ENCODE data around the gene PKP3.

The PKP3 gene

GRCh38 chr11:417652-418342, 23.8 kb downstream of the PKP3 start:
- DNase-seq (ENCODE audit: low read depth): no peak
- TF ChIP-seq CTCF (IDR thresholded peaks at IDR 0.05; ENCODE audit: control insufficient read depth, insufficient read depth, low read depth, low read length, missing control alignments): no peak
- H3K4me3 ChIP-seq (ENCODE audit: control insufficient read depth, low read depth, low read length): no peak overlapping the region

DNA sequence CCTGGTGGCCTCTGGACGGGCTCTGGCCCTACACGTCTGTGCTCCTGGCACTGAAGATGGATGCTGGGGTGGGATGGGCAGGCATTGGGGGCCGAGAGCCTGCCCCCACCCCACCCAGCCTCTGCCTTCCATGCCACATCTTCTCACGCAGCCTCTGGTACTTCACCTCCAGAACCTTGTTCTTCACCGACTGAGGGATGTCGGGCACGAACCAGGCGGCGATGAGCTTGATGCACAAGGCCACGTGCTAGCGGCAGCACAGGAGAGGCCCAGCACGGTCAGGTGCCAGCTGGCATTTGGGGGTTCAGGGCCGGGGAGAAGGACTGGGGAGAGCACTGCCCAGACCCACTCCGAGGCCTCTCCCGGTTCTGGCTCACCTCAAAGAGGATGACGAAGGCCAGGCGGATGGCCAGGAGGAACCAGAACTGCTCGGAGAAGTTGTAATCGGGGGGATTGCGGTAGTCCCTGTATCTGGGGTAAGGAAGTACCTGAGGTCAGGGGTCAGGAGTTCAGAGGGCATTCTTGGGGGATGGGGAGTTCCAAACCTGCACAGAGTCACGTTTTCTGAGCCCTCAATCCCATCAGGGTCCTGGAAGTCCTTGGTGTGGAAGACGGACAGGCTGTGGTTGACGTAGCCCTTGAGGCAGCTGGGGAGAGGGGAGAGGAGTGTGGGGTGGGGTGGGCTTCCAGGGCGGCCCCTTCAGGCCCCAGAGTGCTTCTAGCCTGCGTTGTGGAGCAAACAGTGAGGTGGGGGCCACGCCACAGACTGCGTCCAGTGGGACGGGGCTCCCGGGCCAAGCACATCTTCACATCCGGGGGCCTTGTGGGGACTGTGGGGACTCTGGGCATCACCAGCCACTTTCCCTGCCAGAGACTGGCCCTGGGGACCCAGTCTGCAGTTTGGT, 24.6 kb downstream of the PKP3 start:
- no peak for DNase-seq (ENCODE audit: low read depth)
- TF ChIP-seq CTCF (IDR thresholded peaks at IDR 0.05; ENCODE audit: control insufficient read depth, insufficient read depth, low read depth, low read length, missing control alignments): no peak
- no peak overlapping the region for H3K4me3 ChIP-seq (ENCODE audit: control insufficient read depth, low read depth, low read length)

DNA sequence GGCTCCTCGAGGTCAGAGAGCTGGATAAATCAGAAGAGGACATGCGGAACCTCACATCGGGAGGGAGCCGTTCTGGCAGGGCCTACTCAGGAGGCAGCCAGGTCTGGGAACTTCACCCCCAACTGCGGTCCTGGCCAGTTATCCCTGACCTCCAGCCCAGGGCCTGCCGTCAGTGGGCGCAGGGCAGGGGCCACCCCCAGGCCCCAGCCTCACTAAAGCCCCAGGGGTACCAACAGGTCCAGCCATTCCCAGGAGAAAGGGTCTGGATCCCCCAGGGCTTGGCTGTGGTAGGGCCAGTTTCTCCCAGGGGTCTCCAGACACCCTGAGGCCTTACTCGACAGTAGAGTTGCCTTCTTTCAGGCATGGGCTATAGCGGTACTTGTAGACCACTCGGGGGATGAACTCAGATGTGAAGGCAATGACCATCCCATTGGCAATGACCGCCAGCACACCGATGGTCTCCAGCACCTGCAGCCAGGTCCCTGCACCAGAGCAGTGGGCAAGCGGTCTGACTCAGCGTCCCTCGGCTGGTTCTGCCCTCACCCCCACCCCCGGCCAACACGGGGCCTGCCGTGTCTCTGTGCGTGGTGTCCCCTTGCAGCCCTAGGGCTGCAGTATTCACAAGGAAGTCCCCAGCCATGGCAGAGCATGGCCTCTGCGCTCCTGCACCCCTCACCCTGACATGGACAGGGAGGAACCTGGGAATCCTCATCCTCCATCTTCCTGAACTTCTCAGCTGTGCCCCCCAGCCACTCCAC, 25.4 kb downstream of the PKP3 start:
- DNase-seq (ENCODE audit: low read depth): no peak
- TF ChIP-seq CTCF (IDR thresholded peaks at IDR 0.05; ENCODE audit: control insufficient read depth, insufficient read depth, low read depth, low read length, missing control alignments): no peak
- H3K4me3 ChIP-seq (ENCODE audit: control insufficient read depth, low read depth, low read length): no peak overlapping the region

DNA sequence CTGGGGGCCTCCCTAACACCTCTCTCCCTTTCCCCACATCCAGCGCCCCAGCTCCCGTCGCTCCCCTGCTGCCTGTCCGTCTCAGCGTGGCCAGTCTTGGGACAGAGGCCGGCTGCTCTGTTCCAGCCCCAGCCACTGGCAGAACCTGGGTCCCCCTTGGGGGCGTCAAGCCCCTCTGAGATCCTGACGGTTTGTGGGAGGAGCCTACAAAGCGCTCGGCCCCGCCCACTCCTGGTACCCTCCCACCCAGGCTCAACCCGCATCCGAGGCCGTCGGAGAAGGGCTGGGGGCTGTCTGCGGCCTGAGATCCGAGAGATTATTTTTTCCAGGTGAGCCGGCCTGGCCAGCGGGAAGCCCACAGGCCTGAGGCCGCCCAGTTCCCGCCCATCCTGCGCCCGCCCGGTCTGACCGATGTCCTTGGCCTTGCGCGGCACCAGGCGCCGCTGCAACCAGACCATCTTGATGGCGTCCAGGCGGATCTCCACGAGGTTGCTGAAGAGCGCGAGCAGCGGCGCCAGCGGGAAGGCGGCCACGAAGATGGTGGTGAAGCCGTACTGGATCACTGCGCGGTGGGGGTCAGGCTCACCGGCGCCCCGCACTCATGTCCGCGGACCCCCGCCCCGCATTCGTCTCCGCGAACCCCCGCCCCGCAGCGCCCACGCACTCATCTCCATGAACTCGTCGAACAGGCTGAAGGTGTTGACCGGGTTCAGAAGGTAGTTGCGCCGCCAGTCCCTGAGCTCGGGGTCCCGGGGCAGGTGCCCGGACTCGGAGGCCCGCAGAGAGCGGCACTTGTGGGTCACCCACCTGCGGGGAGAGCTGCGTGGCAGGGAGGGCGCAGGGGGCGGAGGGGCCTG, 26.3 kb downstream of the PKP3 start:
- H3K4me3 ChIP-seq (ENCODE audit: control insufficient read depth, low read depth, low read length): no peak overlapping the region
- no peak for DNase-seq (ENCODE audit: low read depth)
- TF ChIP-seq CTCF (IDR thresholded peaks at IDR 0.05; ENCODE audit: control insufficient read depth, insufficient read depth, low read depth, low read length, missing control alignments): no peak

DNA sequence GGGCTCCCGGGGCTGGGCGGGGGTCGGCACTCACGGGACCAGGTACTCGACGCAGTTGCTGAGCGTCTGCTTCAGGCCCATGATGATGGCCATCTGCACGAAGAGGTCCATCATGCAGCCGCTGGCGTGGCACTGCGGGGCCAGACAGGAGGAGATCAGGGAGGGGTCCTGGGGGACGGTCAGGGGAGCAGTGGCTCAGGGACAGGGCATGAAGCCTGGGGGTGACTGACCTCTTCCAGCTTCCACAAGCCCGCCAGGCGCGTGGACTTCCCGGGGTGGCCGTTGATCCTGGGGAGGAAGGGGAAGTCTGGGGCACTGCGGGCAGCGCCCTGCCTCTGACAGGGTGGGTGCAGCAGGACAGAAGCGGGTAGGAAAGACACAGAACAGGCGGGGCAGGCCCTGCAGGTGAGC, 26.9 kb downstream of the PKP3 start:
- DNase-seq (ENCODE audit: low read depth): no peak
- no peak for TF ChIP-seq CTCF (IDR thresholded peaks at IDR 0.05; ENCODE audit: control insufficient read depth, insufficient read depth, low read depth, low read length, missing control alignments)

DNA sequence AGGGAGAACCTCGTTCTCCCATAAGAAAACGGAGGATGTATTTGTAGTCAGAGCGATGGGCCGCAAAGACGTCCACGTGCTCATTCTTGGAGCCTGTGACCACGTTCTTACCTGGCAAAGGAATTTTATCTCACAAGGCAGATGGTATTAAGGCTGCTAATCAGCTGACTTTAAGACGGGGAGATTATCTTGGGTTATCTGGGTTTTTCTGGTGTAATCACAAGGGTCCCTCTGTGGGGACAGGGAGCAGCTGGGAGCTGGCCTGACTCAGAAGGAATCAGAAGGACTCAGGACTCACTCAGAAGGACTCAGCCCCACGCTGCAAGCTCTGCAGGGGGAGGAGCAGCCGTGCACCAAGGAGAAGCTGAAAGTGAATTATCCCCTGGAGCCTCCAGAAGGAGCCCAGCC, 28.2 kb downstream of the PKP3 start:
- DNase-seq (ENCODE audit: low read depth): no peak
- TF ChIP-seq CTCF (IDR thresholded peaks at IDR 0.05; ENCODE audit: control insufficient read depth, insufficient read depth, low read depth, low read length, missing control alignments): no peak
- H3K4me3 ChIP-seq (ENCODE audit: control insufficient read depth, low read depth, low read length): no peak overlapping the region

More for the DNA sequence above, 26.9 kb downstream of the PKP3 start:
- no peak overlapping the region for H3K4me3 ChIP-seq (ENCODE audit: control insufficient read depth, low read depth, low read length)
